ENCODE data around the gene DDX39A. TPM values are rescaled to one million over a fixed set of nuclear protein-coding genes. Genes with fewer than 3 reads are reported as not detected.
A peak's percentile ranks its signal among the peaks of the same experiment; 100 is the strongest.

DDX39A gene
- total and polyA plus RNA-seq, 2 donors (not counting 1 experiment from before 2014, with no cell fraction given): 178 to 393 TPM

GRCh38 chr19:14409146-14410023, 9.8 kb downstream of the DDX39A start:
- Mint-ChIP-seq H3K4me1 (peaks cover 49% of the 10 kb centered on the region), H3K9me3 (ENCODE audit: insufficient read depth) (no peaks in the 10 kb centered on the region), H3K27me3 (no peaks in the 10 kb centered on the region), H3K27ac (peak overlapping the region; percentile 53), H3K4me3 (no peak overlapping the region)
- DNase-seq: peak; percentile 61
- Histone ChIP-seq H3K27ac (ENCODE audit: low read length in 2 of 2) (no peak overlapping the region), H3K4me1 (ENCODE audit: control insufficient read depth in 2 of 2, insufficient read depth in 2 of 2, low read length in 2 of 2) (peaks cover 12 to 42% of the 10 kb centered on the region in 2 donors), H3K4me3 (ENCODE audit: control extremely low read depth in 1 of 5, extremely low read depth in 1 of 5, insufficient read depth in 1 of 5, low read depth in 2 of 5, low read length in 4 of 5) (no peak overlapping the region), H3K79me2 (ENCODE audit: control insufficient read depth, insufficient read depth, low read length) (peaks cover 39% of the 10 kb centered on the region), H3K36me3 (replicated peaks in 1 of 2; ENCODE audit: control extremely low read depth in 1 of 2, control insufficient read depth in 1 of 2, extremely low read depth in 1 of 2, insufficient read depth in 2 of 2, low read length in 1 of 2) (peaks cover 0 to 90% of the 10 kb centered on the region in 2 experiments), H3K4me2 (replicated peaks; ENCODE audit: low read depth, low read length, poor library complexity, severe bottlenecking) (no peak overlapping the region), H3K9ac (ENCODE audit: low read length) (no peak overlapping the region), H3K9me3 (ENCODE audit: control extremely low read depth in 1 of 3, control insufficient read depth in 2 of 3, insufficient read depth in 1 of 3, low read length in 2 of 3) (peaks cover 0 to 5% (median 0%) of the 10 kb centered on the region in 3 donors), H3K27me3 (replicated peaks in 1 of 4; ENCODE audit: control extremely low read depth in 1 of 4, control insufficient read depth in 3 of 4, insufficient read depth in 4 of 4, low read length in 3 of 4) (no peaks in the 10 kb centered on the region), H2AFZ (ENCODE audit: insufficient read depth, low read depth, low read length, poor library complexity, severe bottlenecking) (no peak overlapping the region), H4K20me1 (ENCODE audit: control insufficient read depth, insufficient read depth, low read length, poor library complexity, severe bottlenecking) (peaks cover 82% of the 10 kb centered on the region)
- ChIA-PET CTCF (interaction anchor here (2.5 to 8.9 kb wide), 3 partner anchors 47 to 61 kb away, joined by 8 to 213 read pairs (median 49); no protein-coding TSS in a partner anchor), POLR2A (interaction anchor here (0.8 to 1.5 kb wide), 3 partner anchors 9 to 48 kb away, joined by 3 to 10 read pairs (median 6); no protein-coding TSS in a partner anchor)
- 94% methylated on average over 37 of the region's 38 CpGs for WGBS (ENCODE audit: insufficient coverage)
- ATAC-seq (ENCODE audit: low read depth): no peak
- intact Hi-C loops (cut with micrococcal nuclease): no loop called here
- TF ChIP-seq CTCF (IDR thresholded peaks at IDR 0.05): no peak
- no peak for TF ChIP-seq EZH2 (IDR thresholded peaks at IDR 0.05; ENCODE audit: borderline replicate concordance, insufficient read depth, low read depth, low read length, poor library complexity, severe bottlenecking)
